ENCODE measurements around the gene NEK10.
A peak's percentile ranks its signal among the peaks of the same experiment; 100 is the strongest.
"Not testable (repeated sequence)": the region's sequence is repeated elsewhere in the genome, so short reads cannot be mapped to it uniquely, and the experiment has no call there.

Gene NEK10

DNA sequence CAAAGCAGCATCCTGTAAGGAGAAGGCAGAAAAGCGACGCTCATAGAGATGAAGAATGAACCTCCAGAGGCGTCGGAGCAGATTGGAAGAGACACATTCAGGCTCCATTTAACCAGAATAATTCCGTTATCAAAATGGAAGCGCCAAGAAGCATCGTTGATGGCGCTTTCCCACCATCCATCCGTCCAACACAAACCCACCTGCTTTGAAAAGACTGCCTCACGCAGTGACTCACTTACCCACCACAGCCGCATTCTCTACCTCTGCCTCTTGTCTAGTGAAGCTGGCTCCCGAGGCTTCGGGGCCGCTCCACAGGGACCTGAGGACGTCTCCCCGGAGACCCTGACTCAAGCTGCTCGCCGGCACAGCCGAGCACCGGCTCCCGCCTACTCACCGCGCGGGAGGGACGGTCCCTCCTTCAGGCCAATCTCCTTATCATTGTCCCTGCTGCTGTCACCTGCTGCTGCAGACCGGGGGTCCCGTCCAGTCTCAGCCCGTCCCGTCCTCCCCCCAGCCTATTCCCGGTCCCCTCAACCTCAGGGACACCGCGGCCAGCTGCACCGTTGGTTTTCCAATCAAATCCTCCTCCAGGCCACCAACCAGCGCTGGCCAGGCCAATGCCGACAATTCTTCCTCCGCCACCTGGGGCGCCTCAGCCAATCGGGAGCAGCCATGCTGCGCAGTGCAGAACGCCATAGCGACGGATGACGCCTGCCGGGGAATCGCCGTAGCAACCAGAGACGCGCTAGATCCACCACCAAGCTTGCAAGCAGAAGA is at the start of gene NEK10:
Gene NEK10 (minus strand): TSS at position 553 of the 777 bp plus-strand sequence. CDS start 16,501 bp downstream, outside the sequence.
- peak; percentile 82 to 85 for DNase-seq (ENCODE audit: low read depth in 2 of 2)

GRCh38 chr3:27415202-27415601 is 46.0 kb upstream of the NEK10 start:
- no peak for DNase-seq (ENCODE audit: low read depth in 2 of 2)

DNA sequence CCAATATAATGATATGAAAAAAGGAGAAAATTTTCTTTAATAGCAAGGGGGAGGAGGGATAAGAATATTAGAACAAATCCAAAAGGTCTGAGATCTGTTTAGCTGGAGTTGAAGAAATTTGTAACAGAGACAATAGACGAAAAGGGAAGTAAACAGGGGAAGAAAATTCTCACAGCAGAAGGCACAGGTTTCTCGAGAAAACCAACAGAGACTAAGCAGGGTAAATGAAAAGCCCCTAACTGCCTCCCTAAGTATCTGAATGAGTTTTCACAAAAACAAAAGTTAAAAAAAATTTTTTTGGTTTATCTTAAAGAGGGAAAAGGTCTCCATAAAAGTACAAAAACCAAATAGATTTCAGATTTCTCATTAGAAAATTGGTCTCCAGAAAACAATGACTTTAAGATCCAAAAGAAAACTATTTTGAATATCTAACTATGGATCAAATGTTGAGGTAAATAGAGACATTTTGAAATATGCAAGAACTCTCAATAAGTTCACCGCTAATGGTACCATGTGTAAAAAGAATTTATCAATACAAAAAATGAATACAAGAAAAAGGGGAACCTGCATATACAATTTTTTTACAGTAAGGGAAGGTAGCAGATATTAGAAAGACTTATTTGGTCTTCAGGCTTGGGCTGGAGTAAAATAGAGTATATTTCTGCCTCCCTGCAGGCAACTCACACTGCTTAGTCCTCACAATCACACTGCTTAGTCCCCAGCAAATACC is 23.9 kb upstream of the NEK10 start:
- no peak for DNase-seq (ENCODE audit: low read depth in 2 of 2)

- DNase-seq (ENCODE audit: low read depth in 2 of 2), result not testable (repeated sequence)
Measured at GRCh38 chr3:27392414-27392813, 23.2 kb upstream of the NEK10 start.

DNA sequence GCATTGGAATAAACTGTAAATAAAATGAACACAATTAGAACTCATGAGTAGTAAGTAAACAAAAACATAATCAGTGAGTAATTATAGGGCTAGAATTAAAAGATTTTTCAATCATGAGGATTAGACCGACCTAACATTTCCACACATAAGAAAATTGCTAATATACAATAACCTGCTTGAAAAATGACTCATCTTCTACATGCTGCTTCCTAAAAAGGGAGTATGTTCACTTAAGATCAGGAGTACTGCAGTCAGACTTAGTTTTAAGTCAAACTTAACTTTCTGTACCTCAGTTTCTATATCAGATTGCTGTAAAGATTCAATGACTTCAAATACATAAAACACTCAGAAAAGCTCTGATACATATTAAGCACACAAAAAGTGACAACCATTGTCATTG is 22.6 kb upstream of the NEK10 start:
- no peak for DNase-seq (ENCODE audit: low read depth in 2 of 2)

DNA sequence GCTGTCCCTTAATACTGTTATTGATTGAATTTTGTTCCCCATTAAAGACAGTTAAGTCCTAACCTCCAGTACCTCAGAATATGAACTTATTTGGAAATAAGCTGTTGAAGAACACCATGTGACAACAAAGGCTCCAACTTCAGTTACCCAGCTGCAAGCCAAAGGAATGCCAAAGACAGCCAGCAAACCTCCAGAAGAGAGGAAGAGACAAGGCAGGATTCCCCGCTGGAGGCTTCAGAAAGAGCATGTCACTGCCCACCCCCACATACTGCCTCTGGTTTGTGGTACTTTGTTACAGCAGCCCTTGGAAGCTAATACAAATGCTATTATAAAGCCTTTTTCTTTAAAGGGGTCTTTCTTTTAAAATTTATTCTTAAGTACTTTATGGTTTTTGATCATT is 18.4 kb upstream of the NEK10 start:
- DNase-seq (ENCODE audit: low read depth in 2 of 2), result no peak

GRCh38 chr3:27385504-27385903 is 16.3 kb upstream of the NEK10 start:
- DNase-seq (ENCODE audit: low read depth in 2 of 2), result no peak

DNA sequence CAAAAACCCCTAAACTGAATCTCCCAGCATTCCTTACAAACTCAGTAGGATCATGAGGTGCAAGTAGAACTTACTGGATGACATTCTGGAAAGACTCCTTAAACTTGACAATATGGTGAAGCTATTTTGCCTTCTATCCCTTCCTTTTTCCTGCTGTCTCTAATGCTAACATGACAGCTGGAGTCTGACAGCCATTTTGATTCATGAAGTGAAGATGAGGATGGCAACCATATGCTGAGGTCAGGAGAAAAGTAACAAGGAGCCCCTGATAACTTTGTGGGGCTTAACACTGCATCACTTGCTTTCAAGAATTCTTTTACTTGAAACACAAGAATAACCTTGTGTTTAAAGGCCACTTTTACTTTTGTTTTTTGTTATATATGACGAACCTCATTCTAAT is 15.0 kb upstream of the NEK10 start:
- no peak for DNase-seq (ENCODE audit: low read depth in 2 of 2)

- no peak for DNase-seq (ENCODE audit: low read depth in 2 of 2)
Measured at GRCh38 chr3:27380433-27381357, 11.5 kb upstream of the NEK10 start.

DNA sequence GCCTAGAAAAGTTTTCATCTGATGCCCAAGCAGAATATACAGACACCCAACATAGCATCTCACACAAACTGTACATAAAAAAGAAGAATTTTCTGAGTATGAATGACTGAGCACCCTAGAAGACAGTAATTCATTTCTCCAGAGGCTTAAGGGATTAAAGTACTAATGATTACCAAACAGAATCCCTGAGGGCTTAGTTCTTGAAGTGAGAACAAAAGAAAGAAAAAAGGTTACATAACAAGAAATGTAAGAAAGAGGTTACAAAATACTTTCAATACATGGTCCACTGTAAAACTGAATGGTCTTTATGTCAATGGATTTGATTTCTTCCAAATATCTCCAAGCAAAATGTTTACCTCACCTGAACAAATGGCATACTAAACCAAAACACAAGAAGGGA is 9.1 kb upstream of the NEK10 start:
- no peak for DNase-seq (ENCODE audit: low read depth in 2 of 2)

- DNase-seq (ENCODE audit: low read depth in 2 of 2), result no peak
Measured at GRCh38 chr3:27376109-27376772, 7.1 kb upstream of the NEK10 start.

- no peak for DNase-seq (ENCODE audit: low read depth in 2 of 2)
Measured at GRCh38 chr3:27366062-27366591, 3.1 kb downstream of the NEK10 start.

DNA sequence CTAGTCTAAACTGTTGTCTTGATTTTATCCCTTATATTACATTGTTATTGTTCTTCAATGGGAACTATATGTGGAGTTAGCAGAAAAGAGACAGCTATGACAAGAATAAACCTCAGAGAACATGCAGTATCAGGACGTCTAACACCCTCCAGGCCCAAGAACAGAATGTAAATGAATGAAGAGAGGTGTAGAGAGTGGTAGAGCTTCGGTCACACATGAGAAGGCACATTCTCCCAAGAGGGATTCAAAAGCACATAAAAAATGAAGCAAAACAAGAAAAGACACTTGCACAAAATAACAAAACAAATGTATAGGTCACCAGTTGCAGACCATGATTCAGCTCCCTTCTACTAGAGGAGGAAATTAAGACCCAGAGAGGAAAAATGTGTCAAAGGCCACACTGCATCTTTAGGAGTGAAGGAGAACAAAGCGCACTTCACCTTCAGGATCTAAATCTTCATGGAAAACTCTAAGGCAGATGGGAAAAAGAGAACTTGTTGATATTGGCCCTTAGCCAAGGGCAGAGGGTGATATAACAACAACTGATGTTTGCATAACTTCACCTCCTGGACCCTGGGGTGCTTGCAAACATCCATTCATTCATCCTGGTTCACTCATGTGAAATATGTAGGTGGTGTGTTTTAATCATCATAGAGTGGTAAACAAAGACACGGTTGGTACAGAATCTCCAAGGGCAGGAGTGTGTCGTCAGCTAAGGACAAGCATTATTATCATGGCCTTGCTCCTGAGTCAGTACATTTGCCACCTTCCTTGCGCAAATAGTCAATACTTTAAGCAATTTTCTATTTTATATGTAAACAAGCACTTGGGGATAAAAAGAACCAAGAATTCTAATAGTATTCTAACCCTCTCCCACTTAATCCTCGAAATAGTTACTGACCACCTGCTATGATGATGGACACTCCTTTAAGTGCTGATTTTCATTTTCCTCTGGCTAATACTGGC is 8.8 kb downstream of the NEK10 start:
- DNase-seq (ENCODE audit: low read depth in 2 of 2), result no peak

GRCh38 chr3:27358372-27358771 is 10.8 kb downstream of the NEK10 start:
- DNase-seq (ENCODE audit: low read depth in 2 of 2), result no peak

GRCh38 chr3:27357665-27358258 is 11.4 kb downstream of the NEK10 start:
- DNase-seq (ENCODE audit: low read depth in 2 of 2), result peak; percentile 15 to 19

DNA sequence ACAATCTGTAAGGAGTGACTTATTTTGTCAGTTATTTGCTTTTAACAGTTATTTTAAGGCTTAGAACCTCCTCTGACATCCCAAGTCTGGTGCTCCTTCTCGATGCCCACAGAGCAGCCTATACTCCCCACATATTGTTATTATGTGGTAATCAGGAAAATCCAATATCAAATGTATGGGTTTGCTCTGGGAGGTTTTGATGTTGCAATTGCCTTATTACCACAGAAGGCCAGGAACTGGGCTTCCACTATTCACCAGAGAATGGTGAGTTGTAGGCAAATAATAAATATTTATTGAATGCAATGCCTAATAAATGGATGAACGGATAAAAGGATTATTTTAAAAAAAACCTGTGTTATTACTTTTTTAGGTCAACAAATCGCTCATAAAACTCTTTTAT is 12.2 kb downstream of the NEK10 start:
- DNase-seq (ENCODE audit: low read depth in 2 of 2), result no peak

- no peak for DNase-seq (ENCODE audit: low read depth in 2 of 2)
Measured at GRCh38 chr3:27354588-27355203, 14.5 kb downstream of the NEK10 start.

DNA sequence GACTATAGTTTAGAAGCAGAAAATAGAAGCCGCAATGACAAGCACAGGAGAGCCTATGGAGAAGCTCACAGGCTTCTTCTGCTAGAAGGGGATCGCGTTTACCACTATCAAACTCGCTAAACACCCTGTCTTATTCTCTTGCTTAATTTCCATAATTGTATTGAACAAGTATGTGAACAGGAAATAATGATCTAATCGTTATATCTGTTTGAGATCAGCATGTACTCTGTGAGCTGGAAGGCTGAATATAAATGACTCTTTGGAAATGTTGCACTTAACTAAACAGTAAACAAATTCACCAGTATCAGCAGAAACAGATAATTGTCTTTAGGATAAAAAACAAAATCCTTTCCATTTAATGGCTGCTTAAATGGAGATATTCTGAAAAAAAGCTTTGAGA is 15.0 kb downstream of the NEK10 start:
- no peak for DNase-seq (ENCODE audit: low read depth in 2 of 2)

GRCh38 chr3:27353221-27353620 is 16.0 kb downstream of the NEK10 start:
- DNase-seq (ENCODE audit: low read depth in 2 of 2), result no peak
